Measurements from ENCODE around the gene SHISA9. TPM values are rescaled to one million over a fixed set of nuclear protein-coding genes. Genes with fewer than 3 reads are reported as not detected.

Gene SHISA9
- total RNA-seq, 6 donors from 2014 or later, result 0.13 to 1.7 (median 0.20) TPM; not detected in 2

DNA sequence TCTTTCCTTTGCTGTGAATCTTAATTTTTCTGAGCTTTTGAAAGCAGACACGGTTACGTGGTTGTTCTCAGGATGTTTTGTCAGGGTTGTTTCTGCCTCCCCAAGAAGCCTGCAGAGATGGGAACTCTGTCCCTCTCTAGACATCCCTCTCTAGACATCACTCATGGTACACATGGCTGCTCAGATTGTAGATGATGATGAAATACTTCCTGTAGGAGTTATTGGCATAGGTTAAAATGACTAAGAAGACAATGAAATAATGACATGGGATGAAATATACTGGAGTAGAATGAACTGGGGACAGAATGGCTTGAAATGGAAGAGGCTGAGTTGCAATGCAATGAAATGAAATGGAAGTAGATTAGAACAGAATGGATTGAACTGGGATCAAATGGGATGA is 253.4 kb downstream of the SHISA9 start:
- no peak overlapping the region for H3K4me3 ChIP-seq

DNA sequence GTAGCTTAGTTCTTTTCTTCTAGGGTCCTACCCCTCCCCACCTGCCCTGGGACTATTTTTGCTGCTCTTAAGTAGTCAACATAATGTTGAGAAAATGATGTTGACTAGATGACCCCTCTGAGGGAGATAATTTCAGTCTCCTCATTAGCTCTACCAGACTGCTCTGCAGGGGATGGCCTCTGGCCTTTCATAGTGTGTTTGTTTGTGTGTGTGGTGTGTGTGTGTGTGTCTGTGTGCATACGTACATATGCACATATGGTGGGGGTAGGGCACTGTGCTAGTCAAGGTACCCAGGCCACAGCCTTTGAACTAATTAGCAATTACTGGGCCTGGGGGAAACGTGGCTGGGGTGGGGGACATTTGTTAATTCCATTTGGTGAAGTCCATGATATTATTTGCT is 254.0 kb downstream of the SHISA9 start:
- Histone ChIP-seq H3K27ac (no peak overlapping the region), H3K9me3 (no peaks in the 10 kb centered on the region), H3K36me3 (no peaks in the 10 kb centered on the region), H3K4me3 (no peak overlapping the region), H3K4me1 (no peaks in the 10 kb centered on the region), H3K27me3 (no peaks in the 10 kb centered on the region)
- 49 to 50% methylated on average over 2 of the region's 2 CpGs for WGBS, 2 donors
- no peak for TF ChIP-seq POLR2A (IDR thresholded peaks at IDR 0.05)
- no peak for TF ChIP-seq POLR2AphosphoS5 (IDR thresholded peaks at IDR 0.05)
- no peak for TF ChIP-seq CTCF (IDR thresholded peaks at IDR 0.05)
- TF ChIP-seq EP300 (IDR thresholded peaks at IDR 0.05), result no peak
- ATAC-seq (ENCODE audit: low FRiP score in 2 of 2) (no peak), DNase-seq (no peak)

More for the DNA sequence above, 253.4 kb downstream of the SHISA9 start:
- no peaks in the 10 kb centered on the region for H3K4me1 ChIP-seq
- no peaks in the 10 kb centered on the region for H3K27me3 ChIP-seq
- DNase-seq, result no peak
- no peak for ATAC-seq (ENCODE audit: low FRiP score in 2 of 2)
- TF ChIP-seq CTCF (IDR thresholded peaks at IDR 0.05), result no peak
- TF ChIP-seq POLR2AphosphoS5 (IDR thresholded peaks at IDR 0.05), result no peak
- no peak for TF ChIP-seq EP300 (IDR thresholded peaks at IDR 0.05)
- H3K27ac ChIP-seq, result no peak overlapping the region
- no peaks in the 10 kb centered on the region for H3K9me3 ChIP-seq
- no peaks in the 10 kb centered on the region for H3K36me3 ChIP-seq
- 81 to 87% methylated on average over 2 of the region's 2 CpGs for WGBS, 2 donors

GRCh38 chr16:13155780-13156179 is 254.4 kb downstream of the SHISA9 start:
- ATAC-seq (ENCODE audit: low FRiP score in 2 of 2) (no peak), DNase-seq (no peak)
- WGBS, 2 donors, result 53 to 57% methylated on average over 3 of the region's 3 CpGs
- Histone ChIP-seq H3K4me1 (no peaks in the 10 kb centered on the region), H3K36me3 (no peaks in the 10 kb centered on the region), H3K27ac (no peak overlapping the region), H3K9me3 (no peaks in the 10 kb centered on the region), H3K27me3 (no peaks in the 10 kb centered on the region), H3K4me3 (no peak overlapping the region)
- no peak for TF ChIP-seq POLR2A (IDR thresholded peaks at IDR 0.05)
- no peak for TF ChIP-seq EP300 (IDR thresholded peaks at IDR 0.05)
- TF ChIP-seq CTCF (IDR thresholded peaks at IDR 0.05), result no peak
- TF ChIP-seq POLR2AphosphoS5 (IDR thresholded peaks at IDR 0.05), result no peak

- DNase-seq (no peak), ATAC-seq (ENCODE audit: low FRiP score in 2 of 2) (no peak)
- TF ChIP-seq POLR2AphosphoS5 (IDR thresholded peaks at IDR 0.05) (no peak), CTCF (IDR thresholded peaks at IDR 0.05) (no peak), EP300 (IDR thresholded peaks at IDR 0.05) (no peak), POLR2A (IDR thresholded peaks at IDR 0.05) (no peak)
- Histone ChIP-seq H3K4me3 (no peak overlapping the region), H3K4me1 (no peaks in the 10 kb centered on the region), H3K9me3 (no peaks in the 10 kb centered on the region), H3K36me3 (no peaks in the 10 kb centered on the region), H3K27ac (no peak overlapping the region), H3K27me3 (no peaks in the 10 kb centered on the region)
- WGBS, 2 donors, result 54 to 67% methylated on average over 3 of the region's 3 CpGs
These were observed 255.7 kb downstream of the SHISA9 start for GRCh38 chr16:13157082-13157481.

DNA sequence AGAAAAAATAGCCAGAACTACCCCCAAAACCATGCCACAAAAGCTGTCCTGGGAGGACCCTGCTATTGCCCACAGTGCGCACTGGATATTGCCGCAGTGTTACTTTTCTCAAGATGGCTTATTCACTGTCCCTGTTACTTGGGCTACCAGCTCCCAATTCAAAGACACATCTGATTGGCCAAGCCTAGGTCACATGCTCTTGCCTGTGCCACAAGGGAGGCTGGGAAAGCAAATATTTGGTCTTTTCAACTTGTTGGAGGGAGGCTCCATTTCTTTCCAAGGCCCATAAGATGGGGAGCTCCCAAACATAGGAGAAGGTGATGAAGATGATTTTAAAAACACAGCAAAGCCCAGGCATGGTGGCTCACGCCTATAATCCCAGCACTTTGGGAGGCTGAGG is 257.0 kb downstream of the SHISA9 start:
- Histone ChIP-seq H3K4me3 (no peak overlapping the region), H3K27ac (no peak overlapping the region), H3K9me3 (no peaks in the 10 kb centered on the region), H3K4me1 (no peaks in the 10 kb centered on the region), H3K27me3 (no peaks in the 10 kb centered on the region), H3K36me3 (no peaks in the 10 kb centered on the region)
- ATAC-seq (ENCODE audit: low FRiP score in 2 of 2) (no peak), DNase-seq (no peak)
- 89 to 90% methylated on average over 3 of the region's 3 CpGs for WGBS, 2 donors
- TF ChIP-seq POLR2AphosphoS5 (IDR thresholded peaks at IDR 0.05) (no peak), CTCF (IDR thresholded peaks at IDR 0.05) (no peak), POLR2A (IDR thresholded peaks at IDR 0.05) (no peak), EP300 (IDR thresholded peaks at IDR 0.05) (no peak)
